PC-3 (cell line): ENCODE results near the gene IL1RN. TPM values are rescaled to one million over a fixed set of nuclear protein-coding genes. Genes with fewer than 3 reads are reported as not detected.

Source experiments
- ATAC-seq: fragments of 200-7000 bp; cut with Tn5 transposase; 2 replicates; pipeline ENCODE4 v1.9.1; 2020; ENCODE audit warnings: mild to moderate bottlenecking, moderate library complexity
- BruUV-seq: library from RNA; stranded (reverse); fragments of 400-500 nt; replicated peaks from 2 replicates; lab custom pipeline; 2021; lab: Mats Ljungman, UMichigan
- CTCF ChIA-PET: fragments of 300-600 bp; sonication (Branson Sonifier 250); formaldehyde crosslinking; loops from one replicate; lab custom pipeline; 2022; ENCODE audit warnings: antibody characterized with exemption; lab: Charles Lee
- POLR2A ChIA-PET: fragments of 300-600 bp; sonication (Branson Sonifier 250); formaldehyde crosslinking; loops from one replicate; lab custom pipeline; 2022; ENCODE audit warnings: antibody characterized with exemption; ENCODE audit not compliant: unreplicated experiment; lab: Charles Lee
- DNase-seq: peaks from one replicate; pipeline ENCODE4 v3.0.0-alpha.2; 2015
- H2AFZ ChIP-seq: fragments of 300-600 bp; sonication (generic); 2 replicates; pipeline ENCODE4 v1.6.0; 2016; ENCODE audit warnings: antibody characterized with exemption, low read length
- H3F3A ChIP-seq: fragments of 300-600 bp; sonication (generic); one replicate; pipeline ENCODE4 v1.6.0; 2017; ENCODE audit warnings: antibody characterized with exemption, low read length, control low read depth, mild to moderate bottlenecking; ENCODE audit not compliant: unreplicated experiment
- H3K27ac ChIP-seq: fragments of 300-600 bp; sonication (generic); 2 replicates; pipeline ENCODE4 v1.5.1; 2016; ENCODE audit warnings: mild to moderate bottlenecking, low read length
- H3K27me3 ChIP-seq: fragments of 300-600 bp; sonication (generic); 2 replicates; pipeline ENCODE4 v1.6.1; 2016; ENCODE audit warnings: low read length, mixed read lengths
- H3K36me3 ChIP-seq: fragments of 300-600 bp; sonication (generic); 2 replicates; pipeline ENCODE4 v1.6.1; 2016; ENCODE audit warnings: low read depth, mixed run types, low read length, mixed read lengths
- H3K4me1 ChIP-seq: fragments of 300-600 bp; sonication (generic); 2 replicates; pipeline ENCODE4 v1.5.1; 2016; ENCODE audit warnings: low read length; ENCODE audit not compliant: insufficient read depth
- H3K4me2 ChIP-seq: fragments of 300-600 bp; sonication (generic); 2 replicates; pipeline ENCODE4 v1.6.0; 2016; ENCODE audit warnings: low read length
- H3K4me3 ChIP-seq: fragments of 300-600 bp; sonication (generic); 2 replicates; pipeline ENCODE4 v1.5.1; 2016; ENCODE audit warnings: mild to moderate bottlenecking, low read length, mixed read lengths
- H3K79me2 ChIP-seq: fragments of 300-600 bp; sonication (generic); 2 replicates; pipeline ENCODE4 v1.6.1; 2017; ENCODE audit warnings: low read length, mixed read lengths
- H3K9ac ChIP-seq: fragments of 300-600 bp; sonication (generic); 2 replicates; pipeline ENCODE4 v1.6.0; 2016; ENCODE audit warnings: mild to moderate bottlenecking, low read length
- H3K9me2 ChIP-seq: fragments of 300-600 bp; sonication (generic); replicated peaks from 2 replicates; pipeline ENCODE4 v1.6.1; 2016; ENCODE audit warnings: mixed run types, low read length, mixed read lengths
- H3K9me3 ChIP-seq: fragments of 300-600 bp; sonication (generic); 2 replicates; pipeline ENCODE4 v1.6.1; 2016; ENCODE audit warnings: low read length, mixed read lengths
- H4K20me1 ChIP-seq: fragments of 300-600 bp; sonication (generic); 2 replicates; pipeline ENCODE4 v1.6.1; 2016; ENCODE audit warnings: low read length, mixed read lengths
- EZH2 ChIP-seq: fragments of 300-600 bp; sonication (generic); IDR thresholded peaks from one replicate; pipeline ENCODE4 v1.6.1; 2017; ENCODE audit warnings: antibody characterized with exemption, mild to moderate bottlenecking, low read length; ENCODE audit not compliant: unreplicated experiment
- EZH2phosphoT487 ChIP-seq: fragments of 300-600 bp; sonication (generic); IDR thresholded peaks from 2 replicates; pipeline ENCODE4 v1.6.1; 2018; ENCODE audit warnings: mild to moderate bottlenecking, antibody characterized with exemption, low read length, borderline replicate concordance
- intact Hi-C: fragments of 100-400 bp; cut with micrococcal nuclease; formaldehyde crosslinking; loops from 2 replicates; pipeline ENCODE4 v1.9.0; 2023
- total RNA-seq: library from RNA; depleted of rRNA; stranded (reverse); fragments of >200 nt; gene quantifications from 2 replicates; pipeline ENCODE4 v1.2.3, GENCODE V29; 2014
- TF ChIP-seq, protein P1 (sequence below): fragments of 300-600 bp; sonication (generic); conservative IDR thresholded peaks from 2 replicates; pipeline ENCODE4 v1.5.1; 2017; ENCODE audit warnings: antibody characterized with exemption, low read depth, mild to moderate bottlenecking, low read length

The IL1RN gene
- total RNA-seq, 1 experiment from 2014 or later, result 1.3 TPM

GRCh38 chr2:113114996-113115395 lies 12.4 kb upstream of the IL1RN start:
- Histone ChIP-seq H3K9me2 (no peaks in the 10 kb centered on the region), H3K27ac (peak overlapping the region; percentile 92; the same call in 1 of the 2 replicates), H2AFZ (no peak overlapping the region), H3K9me3 (no peaks in the 10 kb centered on the region), H3K4me2 (no peak overlapping the region), H3K27me3 (no peaks in the 10 kb centered on the region), H3K4me3 (no peak overlapping the region), H3F3A (no peaks in the 10 kb centered on the region), H3K36me3 (no peaks in the 10 kb centered on the region), H4K20me1 (no peaks in the 10 kb centered on the region), H3K9ac (no peak overlapping the region), H3K79me2 (no peaks in the 10 kb centered on the region), H3K4me1 (peaks cover 34% of the 10 kb centered on the region)
- TF ChIP-seq, protein P1, sequence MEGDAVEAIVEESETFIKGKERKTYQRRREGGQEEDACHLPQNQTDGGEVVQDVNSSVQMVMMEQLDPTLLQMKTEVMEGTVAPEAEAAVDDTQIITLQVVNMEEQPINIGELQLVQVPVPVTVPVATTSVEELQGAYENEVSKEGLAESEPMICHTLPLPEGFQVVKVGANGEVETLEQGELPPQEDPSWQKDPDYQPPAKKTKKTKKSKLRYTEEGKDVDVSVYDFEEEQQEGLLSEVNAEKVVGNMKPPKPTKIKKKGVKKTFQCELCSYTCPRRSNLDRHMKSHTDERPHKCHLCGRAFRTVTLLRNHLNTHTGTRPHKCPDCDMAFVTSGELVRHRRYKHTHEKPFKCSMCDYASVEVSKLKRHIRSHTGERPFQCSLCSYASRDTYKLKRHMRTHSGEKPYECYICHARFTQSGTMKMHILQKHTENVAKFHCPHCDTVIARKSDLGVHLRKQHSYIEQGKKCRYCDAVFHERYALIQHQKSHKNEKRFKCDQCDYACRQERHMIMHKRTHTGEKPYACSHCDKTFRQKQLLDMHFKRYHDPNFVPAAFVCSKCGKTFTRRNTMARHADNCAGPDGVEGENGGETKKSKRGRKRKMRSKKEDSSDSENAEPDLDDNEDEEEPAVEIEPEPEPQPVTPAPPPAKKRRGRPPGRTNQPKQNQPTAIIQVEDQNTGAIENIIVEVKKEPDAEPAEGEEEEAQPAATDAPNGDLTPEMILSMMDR, result no peak
- TF ChIP-seq EZH2 (no peak), EZH2phosphoT487 (no peak)
- CTCF ChIA-PET, result no interaction called here
- intact Hi-C loops, result no loop called here
- BruUV-seq, result no TSS peak
- DNase-seq (no peak), ATAC-seq (no peak)
- POLR2A ChIA-PET, result no interaction called here

DNA sequence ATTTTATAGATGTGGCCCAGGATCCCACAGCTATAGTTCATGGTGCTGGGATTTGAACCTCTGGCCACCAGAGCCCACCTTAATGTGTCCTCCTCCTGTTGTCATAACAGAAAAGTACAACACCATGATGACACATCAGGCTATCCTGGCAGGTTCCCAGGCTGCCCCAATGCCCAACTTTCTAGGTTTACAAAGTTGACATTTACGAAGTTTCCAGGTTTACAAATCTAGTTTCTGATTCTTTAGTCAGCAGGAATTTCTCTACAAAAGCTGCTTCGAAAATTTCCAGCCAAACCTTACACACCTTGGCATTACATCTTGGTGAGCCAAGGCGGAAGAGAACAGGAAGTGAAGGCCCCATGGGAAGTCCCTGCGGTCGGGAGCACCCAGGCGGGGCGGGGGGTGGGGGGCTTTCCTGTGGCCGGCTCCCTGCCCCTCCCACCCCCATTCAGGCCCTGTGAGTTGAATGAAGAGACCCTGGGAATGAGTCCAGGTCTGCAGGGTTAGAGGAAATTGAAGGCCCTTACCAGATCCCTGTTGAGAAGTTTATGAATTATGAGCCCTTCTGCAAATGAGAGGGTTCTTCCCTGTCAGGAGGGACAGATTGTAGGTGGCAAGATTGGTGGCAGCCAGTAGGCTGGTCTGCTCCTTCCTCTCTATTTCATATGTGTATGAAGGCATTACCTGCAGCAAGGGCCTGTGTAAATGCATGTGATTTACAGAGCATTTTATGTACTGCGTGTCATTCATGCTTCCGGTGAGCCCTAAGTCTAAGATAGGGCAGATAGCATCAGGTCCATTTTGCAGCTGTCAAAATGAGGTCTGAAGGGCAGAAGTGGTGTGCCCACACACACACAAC lies 11.1 kb upstream of the IL1RN start:
- no peaks in the 10 kb centered on the region for H3K9me3 ChIP-seq
- no peaks in the 10 kb centered on the region for H3K27me3 ChIP-seq
- peaks cover 34% of the 10 kb centered on the region for H3K4me1 ChIP-seq
- TF ChIP-seq EZH2phosphoT487 (no peak), EZH2 (no peak)
- TF ChIP-seq, protein P1, result no peak
- BruUV-seq, result no TSS peak
- H3K9me2 ChIP-seq, result no peaks in the 10 kb centered on the region
- peak; percentile 12; the same call in 1 of the 2 replicates for ATAC-seq
- no peaks in the 10 kb centered on the region for H4K20me1 ChIP-seq
- peak overlapping the region; percentile 8; the same call in 1 of the 2 replicates for H2AFZ ChIP-seq
- peak overlapping the region; percentile 55 for H3K4me2 ChIP-seq
- no peaks in the 10 kb centered on the region for H3K36me3 ChIP-seq
- intact Hi-C loops, result no loop called here
- peak overlapping the region; percentile 92 for H3K27ac ChIP-seq
- H3K79me2 ChIP-seq, result no peaks in the 10 kb centered on the region
- H3K9ac ChIP-seq, result peak overlapping the region; percentile 64
- CTCF ChIA-PET, result interaction anchor here (0.6 to 1.6 kb wide), 2 partner anchors 14 to 36 kb away, joined by 3 to 6 read pairs; no protein-coding TSS in a partner anchor
- no peaks in the 10 kb centered on the region for H3F3A ChIP-seq
- peak; percentile 72 for DNase-seq
- no peak overlapping the region for H3K4me3 ChIP-seq
- POLR2A ChIA-PET, result no interaction called here
